ENCODE measurements around the gene HEMK1. TPM values are rescaled to one million over a fixed set of nuclear protein-coding genes. Genes with fewer than 3 reads are reported as not detected.

HEMK1 gene
- 11.6 and 12.5 TPM in 2 replicates for total RNA-seq (2021)
- long read RNA-seq, full-length matches to known transcripts: 34 of 62 reads
- long read RNA-seq, partial matches to known transcripts: 10 of 62 reads
- long read RNA-seq, other reads (novel, unspliced or antisense): 18 of 62 reads

- DNase-seq: peak; percentile 96
- Histone ChIP-seq H3K27ac (ENCODE audit: insufficient read length, low read depth, low read length) (no peak within 1 kb of the TSS), H3K79me1 (ENCODE audit: insufficient read depth, low read depth, low read length, poor library complexity, severe bottlenecking) (no peaks in the 10 kb centered on the region), H2AK5ac (ENCODE audit: insufficient read length, low read length) (no peak within 1 kb of the TSS), H4K91ac (ENCODE audit: insufficient read length, low read depth, low read length) (no peak within 1 kb of the TSS), H4K20me1 (ENCODE audit: control insufficient read depth, insufficient read depth, insufficient read length) (no peaks in the 10 kb centered on the region), H2BK120ac (ENCODE audit: low read depth, low read length, poor library complexity, severe bottlenecking) (no peak within 1 kb of the TSS), H3K79me2 (ENCODE audit: insufficient read depth, low read length) (no peaks in the 10 kb centered on the region), H3K14ac (ENCODE audit: insufficient read depth, low read length) (peak within 1 kb of the TSS; percentile 90; the same call in 1 of the 2 replicates), H4K5ac (ENCODE audit: insufficient read length, low read depth, low read length) (no peak within 1 kb of the TSS), H2AFZ (ENCODE audit: low read length) (peak within 1 kb of the TSS; percentile 80), H2BK20ac (ENCODE audit: low read depth, low read length, poor library complexity, severe bottlenecking) (no peak within 1 kb of the TSS), H3T11ph (ENCODE audit: low read length) (no peak within 1 kb of the TSS), H3K4me1 (ENCODE audit: insufficient read depth, low read length) (no peaks in the 10 kb centered on the region; the same call in 1 of the 2 replicates), H3K9me3 (ENCODE audit: control insufficient read depth, low read depth, low read length) (no peaks in the 10 kb centered on the region), H3K9ac (ENCODE audit: extremely low read depth, insufficient read length, low read length) (peak within 1 kb of the TSS; percentile 85), H2BK12ac (ENCODE audit: insufficient read length, low read depth, low read length) (no peak within 1 kb of the TSS), H3K23ac (ENCODE audit: insufficient read length, low read depth, low read length) (no peak within 1 kb of the TSS), H4K8ac (replicated peaks; ENCODE audit: insufficient read length, low read depth, low read length) (no peak within 1 kb of the TSS), H3K23me2 (ENCODE audit: insufficient read length, low read depth, low read length, poor library complexity, severe bottlenecking) (peaks cover 10% of the 10 kb centered on the region), H3K4ac (ENCODE audit: low read depth, low read length) (no peak within 1 kb of the TSS), H3K27me3 (ENCODE audit: insufficient read depth, low read length) (peaks cover 3% of the 10 kb centered on the region; the same call in 1 of the 2 replicates), H3K56ac (ENCODE audit: insufficient read length, low read depth, low read length) (no peak within 1 kb of the TSS), H2BK15ac (ENCODE audit: low read depth, low read length) (no peak within 1 kb of the TSS), H3K18ac (ENCODE audit: insufficient read length, low read depth, low read length) (peak within 1 kb of the TSS; percentile 53), H2BK5ac (ENCODE audit: insufficient read length, low read length) (no peak within 1 kb of the TSS), H3K4me2 (ENCODE audit: insufficient read depth, insufficient read length, low read length) (peak within 1 kb of the TSS; percentile 58)
- Mint-ChIP-seq H3K9me3 (no peaks in the 10 kb centered on the region), H3K27me3 (ENCODE audit: low read depth) (peaks cover 13% of the 10 kb centered on the region), H3K36me3 (ENCODE audit: insufficient read depth in 1 of 3, low read depth in 3 of 3) (peaks cover 0 to 10% (median 1%) of the 10 kb centered on the region in 3 experiments; a peak in 3 of 7 replicates), H3K4me1 (peaks cover 7 to 18% of the 10 kb centered on the region in 2 experiments), H3K27ac (peak within 1 kb of the TSS; percentile 92 to 98 (median 96)), H3K4me3 (peak within 1 kb of the TSS; percentile 97 to 99)
- no CpG with 5 or more reads among the region's 55 CpGs for WGBS (ENCODE audit: extremely low coverage, insufficient read length, low lambda C conversion rate)
- no peak for TF ChIP-seq CTCF (conservative IDR thresholded peaks at IDR 0.05)
Observed at GRCh38 chr3:50568947-50569749, at the start of gene HEMK1. HEMK1 (plus strand) TSS chr3:50569522; CDS start chr3:50571105, 1,583 bp downstream.

All from H9 (cell line).